Uterus (tissue), 4 donors: ENCODE measurements around the gene LSM4. TPM values are rescaled to one million over a fixed set of nuclear protein-coding genes. Genes with fewer than 3 reads are reported as not detected.

ENCODE experiments used
- DNase-seq, 2 donors: peaks; one replicate each; pipeline ENCODE4 v3.0.0-alpha.2; 2019 to 2020
- H3K27ac ChIP-seq, 2 donors: fragments of 200-600 bp; sonication (generic); 1 replicate in 1 of 2; 2 replicates in 1 of 2; pipeline ENCODE4 v1.5.1; 2016 to 2018
- H3K27me3 ChIP-seq, 2 donors: fragments of 200-600 bp; sonication (generic); one replicate each; pipeline ENCODE4 v1.5.1; 2018 to 2019; ENCODE audit warnings: control low read depth in 1 of 2
- H3K36me3 ChIP-seq, 2 donors: fragments of 200-600 bp; sonication (generic); one replicate each; pipeline ENCODE4 v1.5.1; 2019; ENCODE audit warnings: control low read depth in 1 of 2
- H3K4me1 ChIP-seq, 2 donors: fragments of 200-600 bp; sonication (generic); one replicate each; pipeline ENCODE4 v1.5.1; 2018 to 2019; ENCODE audit warnings: control low read depth in 1 of 2
- H3K4me3 ChIP-seq, 2 donors: fragments of 200-600 bp; sonication (generic); 1 replicate in 1 of 2; 2 replicates in 1 of 2; pipeline ENCODE4 v1.5.1; 2018 to 2019; ENCODE audit warnings: mild to moderate bottlenecking in 1 of 2
- H3K9me3 ChIP-seq, 2 donors: fragments of 200-600 bp; sonication (generic); one replicate each; pipeline ENCODE4 v1.5.1; 2019; ENCODE audit warnings: control low read depth in 1 of 2
- CTCF ChIP-seq, 4 experiments: fragments of 200-600 bp in 2 of 4; fragments of 450-650 bp in 2 of 4; sonication (generic) in 2 of 4; IDR thresholded peaks; one replicate each; pipeline ENCODE4 v1.5.1; 2016 to 2019; ENCODE audit warnings: antibody characterized with exemption in 4 of 4, mild to moderate bottlenecking in 2 of 4, moderate library complexity in 1 of 4
- POLR2A ChIP-seq, 2 donors: fragments of 450-650 bp; IDR thresholded peaks; one replicate each; pipeline ENCODE4 v1.6.1; 2016; ENCODE audit warnings: antibody characterized with exemption in 2 of 2, mild to moderate bottlenecking in 1 of 2, moderate library complexity in 1 of 2
- intact Hi-C: fragments of 100-400 bp; cut with DNase I; formaldehyde crosslinking; loops from one replicate; pipeline ENCODE4 v1.15.1; 2023; ENCODE audit warnings: low total_unique reads
- total RNA-seq, 4 donors: library from RNA; depleted of rRNA in 3 of 4; stranded (reverse); fragments of >200 nt in 3 of 4; gene quantifications; one replicate each; pipeline versions ENCODE4 v1.1.0 to v1.2.4, GENCODE V29; 2014 to 2023
- donor health status: DM: yes; HTN: yes; CAD: no.

Gene LSM4
- total RNA-seq, 4 donors from 2014 or later: 8.8 to 120 (median 64.2) TPM

GRCh38 chr19:18348171-18348570, 25.3 kb upstream of the LSM4 start:
- Histone ChIP-seq H3K4me3 (no peak overlapping the region), H3K27me3 (no peaks in the 10 kb centered on the region), H3K4me1 (no peaks in the 10 kb centered on the region), H3K9me3 (no peaks in the 10 kb centered on the region), H3K36me3 (no peaks in the 10 kb centered on the region), H3K27ac (no peak overlapping the region)
- intact Hi-C loops: loop anchor here (10.0 kb wide), 1 partner anchor 67 kb away; the partner anchor contains the start of gene SSBP4
- no peak for DNase-seq
- TF ChIP-seq CTCF (IDR thresholded peaks at IDR 0.05) (no peak), POLR2A (IDR thresholded peaks at IDR 0.05) (no peak)

- H3K4me1 ChIP-seq: no peaks in the 10 kb centered on the region
- H3K27ac ChIP-seq: no peak overlapping the region
- no peaks in the 10 kb centered on the region for H3K36me3 ChIP-seq
- H3K4me3 ChIP-seq: no peak overlapping the region
- H3K27me3 ChIP-seq: no peaks in the 10 kb centered on the region
- intact Hi-C loops: loop anchor here (10.0 kb wide), 1 partner anchor 69 kb away; the partner anchor contains the start of gene SSBP4
- H3K9me3 ChIP-seq: no peaks in the 10 kb centered on the region
- no peak for DNase-seq
- TF ChIP-seq CTCF (IDR thresholded peaks at IDR 0.05): no peak
- no peak for TF ChIP-seq POLR2A (IDR thresholded peaks at IDR 0.05)
Measured at GRCh38 chr19:18346091-18346490, 23.2 kb upstream of the LSM4 start.

GRCh38 chr19:18345296-18345695, 22.4 kb upstream of the LSM4 start:
- intact Hi-C loops: loop anchor here (10.0 kb wide), 1 partner anchor 70 kb away; the partner anchor contains the start of gene SSBP4
- Histone ChIP-seq H3K4me1 (no peaks in the 10 kb centered on the region), H3K9me3 (no peaks in the 10 kb centered on the region), H3K4me3 (no peak overlapping the region), H3K27ac (no peak overlapping the region), H3K36me3 (no peaks in the 10 kb centered on the region), H3K27me3 (no peaks in the 10 kb centered on the region)
- no peak for TF ChIP-seq CTCF (IDR thresholded peaks at IDR 0.05)
- no peak for DNase-seq

GRCh38 chr19:18344582-18344950, 21.7 kb upstream of the LSM4 start:
- Histone ChIP-seq H3K9me3 (no peaks in the 10 kb centered on the region), H3K27ac (no peak overlapping the region), H3K4me1 (no peaks in the 10 kb centered on the region), H3K36me3 (no peaks in the 10 kb centered on the region), H3K27me3 (no peaks in the 10 kb centered on the region), H3K4me3 (no peak overlapping the region)
- no peak for DNase-seq
- TF ChIP-seq CTCF (IDR thresholded peaks at IDR 0.05) (no peak), POLR2A (IDR thresholded peaks at IDR 0.05) (no peak)
- intact Hi-C loops: loop anchor here (10.0 kb wide), 1 partner anchor 70 kb away; the partner anchor contains the start of gene SSBP4

GRCh38 chr19:18342090-18342632, 19.3 kb upstream of the LSM4 start:
- H3K4me1 ChIP-seq: no peaks in the 10 kb centered on the region
- TF ChIP-seq POLR2A (IDR thresholded peaks at IDR 0.05) (no peak), CTCF (IDR thresholded peaks at IDR 0.05) (no peak)
- intact Hi-C loops: loop anchor here (10.0 kb wide), 1 partner anchor 73 kb away; the partner anchor contains the start of gene SSBP4
- peak overlapping the region in 1 of 2 donors; percentile 81 for H3K27ac ChIP-seq
- no peak overlapping the region for H3K4me3 ChIP-seq
- DNase-seq: no peak
- H3K36me3 ChIP-seq: no peaks in the 10 kb centered on the region
- no peaks in the 10 kb centered on the region for H3K9me3 ChIP-seq
- H3K27me3 ChIP-seq: no peaks in the 10 kb centered on the region
